Stomach (tissue), 9 donors: ENCODE measurements around the gene RAB2B. TPM values are rescaled to one million over a fixed set of nuclear protein-coding genes. Genes with fewer than 3 reads are reported as not detected.

Experiments used
- DNase-seq, 2 donors: peaks; one replicate each; pipeline versions ENCODE4 v3.0.0 to v3.0.0-alpha.2; 2013 to 2019
- H3K27ac ChIP-seq, 5 donors: fragments of 200-600 bp in 4 of 5; sonication (generic) in 4 of 5; one replicate each; pipeline ENCODE4 v1.5.1; 2013 to 2019; ENCODE audit warnings: mild to moderate bottlenecking in 1 of 5, moderate library complexity in 1 of 5
- H3K27me3 ChIP-seq, 3 donors: fragments of 200-600 bp; sonication (generic); one replicate each; pipeline ENCODE4 v1.5.1; 2017 to 2019; ENCODE audit warnings: mixed run types in 1 of 3
- H3K36me3 ChIP-seq, 4 donors: fragments of 200-600 bp; sonication (generic); 1 replicate in 3 of 4; 2 replicates in 1 of 4; pipeline ENCODE4 v1.5.1; 2016 to 2019
- H3K4me1 ChIP-seq, 4 donors: fragments of 200-600 bp; sonication (generic); one replicate each; pipeline ENCODE4 v1.5.1; 2016 to 2019
- H3K4me3 ChIP-seq, 4 donors: fragments of 200-600 bp; sonication (generic) in 3 of 4; one replicate each; pipeline ENCODE4 v1.5.1; 2016 to 2019; ENCODE audit warnings: mild to moderate bottlenecking in 1 of 4
- H3K9me3 ChIP-seq, 4 donors: fragments of 200-600 bp; sonication (generic); one replicate each; pipeline ENCODE4 v1.5.1; 2016 to 2019
- CTCF ChIP-seq, 7 experiments: fragments of 450-650 bp in 4 of 7; fragments of 200-600 bp in 3 of 7; sonication (generic) in 3 of 7; IDR thresholded peaks; one replicate each; pipeline ENCODE4 v1.5.1; 2016 to 2019; ENCODE audit warnings: antibody characterized with exemption in 7 of 7, control low read depth in 2 of 7, mild to moderate bottlenecking in 1 of 7
- EP300 ChIP-seq: sonication (generic); formaldehyde crosslinking; IDR thresholded peaks from one replicate; pipeline ENCODE4 v1.6.1; 2017; ENCODE audit warnings: antibody characterized with exemption
- POLR2A ChIP-seq, 4 donors: fragments of 450-650 bp; IDR thresholded peaks; one replicate each; pipeline ENCODE4 v1.6.1; 2016; ENCODE audit warnings: antibody characterized with exemption in 4 of 4, control low read depth in 2 of 4, mild to moderate bottlenecking in 1 of 4, moderate library complexity in 1 of 4
- POLR2AphosphoS5 ChIP-seq, 3 donors: sonication (generic); formaldehyde crosslinking; IDR thresholded peaks; one replicate each; pipeline ENCODE4 v1.6.1; 2016; ENCODE audit warnings: antibody characterized with exemption in 3 of 3
- WGBS, 5 donors: extraction: QIAGEN DNeasy Blood & Tissue Kit in 3 of 5; methylation state at CpG; one replicate each; pipeline versions ENCODE4 v1.1.5 to v1.1.7; 2013 to 2018; 5-methylcytosine and 5-hydroxymethylcytosine counted together
- intact Hi-C: fragments of 100-400 bp; cut with DNase I; formaldehyde crosslinking; loops from one replicate; pipeline ENCODE4 v1.15.1; 2023; ENCODE audit warnings: low total_unique reads
- polyA plus RNA-seq, 3 donors: library from polyadenylated mRNA; stranded (reverse); fragments of 200-250 nt; gene quantifications; one replicate each; pipeline ENCODE4 v1.2.3, GENCODE V29; 2013
- small RNA-seq, 4 donors: library from RNA; depleted of rRNA; stranded (forward); fragments of <200 nt; gene quantifications; one replicate each; pipeline ENCODE3, GENCODE V24; 2016
- total RNA-seq, 5 donors: library from RNA; depleted of rRNA; stranded (reverse); fragments of >200 nt; gene quantifications; one replicate each; pipeline versions ENCODE4 v1.1.0 to v1.2.3, GENCODE V29; 2014 to 2016
- donor health status: healthy with polysubstance abuse.
- donor health status: Bipolar disorder and iron deficiency.
- donor health status: healthy.

RAB2B gene
- total and polyA plus RNA-seq, 8 donors, result 6.1 to 38.6 (median 15.2) TPM

GRCh38 chr14:21426692-21427091 is 50.1 kb downstream of the RAB2B start:
- Histone ChIP-seq H3K36me3 (peaks cover 73 to 100% (median 99%) of the 10 kb centered on the region in 4 donors), H3K27me3 (no peaks in the 10 kb centered on the region), H3K27ac (no peak overlapping the region), H3K9me3 (no peaks in the 10 kb centered on the region), H3K4me1 (peaks cover 0 to 9% (median 3%) of the 10 kb centered on the region in 4 donors), H3K4me3 (no peak overlapping the region)
- TF ChIP-seq EP300 (no peak), POLR2AphosphoS5 (IDR thresholded peaks at IDR 0.05) (no peak), CTCF (IDR thresholded peaks at IDR 0.05) (no peak), POLR2A (IDR thresholded peaks at IDR 0.05) (no peak)
- no peak for DNase-seq
- WGBS, 5 donors, result 89 to 100% (median 95%) methylated on average over 1 of the region's 1 CpG
- intact Hi-C loops, result no loop called here

DNA sequence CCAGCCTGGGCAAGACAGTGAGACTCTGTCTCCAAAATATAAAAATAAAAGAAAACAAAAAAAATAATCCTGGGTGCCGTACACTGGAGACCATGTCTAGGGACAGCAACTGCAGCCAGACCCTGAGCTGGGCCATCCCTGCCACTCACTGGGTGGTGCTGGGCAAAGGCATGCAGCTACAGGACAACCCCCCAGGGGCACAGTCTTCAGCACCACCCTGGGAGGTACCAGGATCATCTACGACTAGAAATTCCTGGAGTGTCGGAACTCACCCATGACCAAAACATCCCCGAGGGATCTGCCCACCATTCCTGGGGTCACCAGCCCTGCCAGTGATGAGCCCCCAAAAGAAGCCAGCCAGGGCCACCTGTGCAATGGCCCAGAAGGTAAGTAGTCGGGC is 57.2 kb downstream of the RAB2B start:
- H3K36me3 ChIP-seq, result peaks cover 59 to 100% (median 97%) of the 10 kb centered on the region in 4 donors
- no peaks in the 10 kb centered on the region for H3K9me3 ChIP-seq
- WGBS, 5 donors, result 86 to 95% (median 91%) methylated on average over 4 to 5 of the region's 5 CpGs
- intact Hi-C loops, result no loop called here
- no peak overlapping the region for H3K27ac ChIP-seq
- no peak for DNase-seq
- no peak for TF ChIP-seq POLR2AphosphoS5 (IDR thresholded peaks at IDR 0.05)
- no peak for TF ChIP-seq EP300
- TF ChIP-seq POLR2A (IDR thresholded peaks at IDR 0.05), result no peak
- no peak for TF ChIP-seq CTCF (IDR thresholded peaks at IDR 0.05)
- no peaks in the 10 kb centered on the region for H3K4me1 ChIP-seq
- no peak overlapping the region for H3K4me3 ChIP-seq
- no peaks in the 10 kb centered on the region for H3K27me3 ChIP-seq

DNA sequence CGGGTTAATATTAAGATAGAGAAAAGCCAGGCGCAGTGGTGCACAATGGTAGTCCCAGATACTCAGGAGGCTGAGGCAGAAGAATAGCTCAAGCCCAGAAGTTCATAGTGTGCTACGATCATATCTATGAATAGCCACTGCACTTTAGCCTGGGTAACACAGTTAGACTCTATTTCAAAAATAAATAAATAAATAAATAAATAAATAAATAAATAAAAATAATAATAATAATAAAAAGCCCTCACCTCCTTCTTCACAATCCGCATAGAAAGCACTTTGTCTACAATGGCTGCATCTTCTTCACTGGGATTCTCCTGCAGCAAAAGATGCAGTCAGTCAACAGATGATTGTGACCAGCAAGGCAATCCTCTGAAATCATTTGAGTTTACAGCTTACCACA is 61.4 kb downstream of the RAB2B start:
- Histone ChIP-seq H3K4me1 (no peaks in the 10 kb centered on the region), H3K27me3 (no peaks in the 10 kb centered on the region), H3K9me3 (no peaks in the 10 kb centered on the region), H3K27ac (no peak overlapping the region), H3K4me3 (no peak overlapping the region), H3K36me3 (peaks cover 73 to 100% (median 97%) of the 10 kb centered on the region in 4 donors)
- TF ChIP-seq CTCF (IDR thresholded peaks at IDR 0.05) (no peak), EP300 (no peak), POLR2AphosphoS5 (IDR thresholded peaks at IDR 0.05) (no peak), POLR2A (IDR thresholded peaks at IDR 0.05) (no peak)
- no peak for DNase-seq
- intact Hi-C loops, result no loop called here
- 94 to 96% (median 95%) methylated on average over 4 of the region's 4 CpGs for WGBS, 5 donors

GRCh38 chr14:21414137-21414631 is 62.6 kb downstream of the RAB2B start:
- Histone ChIP-seq H3K27ac (no peak overlapping the region), H3K4me3 (no peak overlapping the region), H3K36me3 (peaks cover 71 to 100% (median 97%) of the 10 kb centered on the region in 4 donors), H3K4me1 (no peaks in the 10 kb centered on the region), H3K9me3 (no peaks in the 10 kb centered on the region), H3K27me3 (no peaks in the 10 kb centered on the region)
- TF ChIP-seq EP300 (no peak), POLR2A (IDR thresholded peaks at IDR 0.05) (no peak), CTCF (IDR thresholded peaks at IDR 0.05) (no peak), POLR2AphosphoS5 (IDR thresholded peaks at IDR 0.05) (no peak)
- DNase-seq, result no peak
- WGBS, 5 donors, result 89 to 100% (median 93%) methylated on average over 1 of the region's 1 CpG
- intact Hi-C loops, result no loop called here

Small RNAs within 50 kb of the gene (small RNA-seq; reads per million reads assigned to genes)
- gene RN7SL650P, result 0 reads per million in 4 donors

Other genes starting within 250 kb of the RAB2B start
- 100 to 1,000 TPM; 110 to 503 (median 282) TPM for gene HNRNPC, start 207.5 kb downstream of the RAB2B start, total RNA-seq
- 100 to 1,000 TPM; 396 to 516 (median 409) TPM for gene HNRNPC, start 207.5 kb downstream of the RAB2B start, polyA plus RNA-seq
- under 1 TPM in 2 of 5 donors, not detected in 3; 0.29 to 0.58 TPM for gene RPGRIP1, start 196.9 kb downstream of the RAB2B start, total RNA-seq
- gene RPGRIP1, start 196.9 kb downstream of the RAB2B start, polyA plus RNA-seq, result under 1 TPM in 2 of 3 donors, not detected in 1; 0.19 to 0.28 TPM
- gene SUPT16H, start 92.9 kb downstream of the RAB2B start, total RNA-seq, result 10 to 100 TPM; 14.2 to 76.2 (median 27.4) TPM
- gene SUPT16H, start 92.9 kb downstream of the RAB2B start, polyA plus RNA-seq, result 10 to 100 TPM; 34.1 to 39.7 (median 35.1) TPM
- gene CHD8, start 20.8 kb downstream of the RAB2B start, total RNA-seq, result 100 to 1,000 TPM in 1 of 5 donors, 10 to 100 TPM in 4; 28.0 to 117 (median 62.8) TPM
- 10 to 100 TPM; 13.6 to 25.7 (median 16.0) TPM for gene CHD8, start 20.8 kb downstream of the RAB2B start, polyA plus RNA-seq
- gene TOX4, start 236 bp upstream of the RAB2B start, total RNA-seq, result 100 to 1,000 TPM in 1 of 5 donors, 10 to 100 TPM in 3, 1 to 10 TPM in 1; 8.4 to 102 (median 55.4) TPM
- gene TOX4, start 236 bp upstream of the RAB2B start, polyA plus RNA-seq, result 10 to 100 TPM; 17.5 to 29.9 (median 18.7) TPM
- 10 to 100 TPM; 18.7 to 84.3 (median 63.8) TPM for gene METTL3, start 34.4 kb upstream of the RAB2B start, total RNA-seq
- gene METTL3, start 34.4 kb upstream of the RAB2B start, polyA plus RNA-seq, result 10 to 100 TPM in 2 of 3 donors, 1 to 10 TPM in 1; 8.6 to 44.6 (median 20.7) TPM
- gene SALL2, start 49.4 kb upstream of the RAB2B start, total RNA-seq, result 10 to 100 TPM in 1 of 5 donors, 1 to 10 TPM in 2, not detected in 2; 3.3 to 15.2 (median 6.5) TPM
- gene SALL2, start 49.4 kb upstream of the RAB2B start, polyA plus RNA-seq, result 1 to 10 TPM; 2.5 to 3.1 (median 2.7) TPM
- not detected for gene OR10G3, start 103.1 kb upstream of the RAB2B start, total RNA-seq
- gene OR10G3, start 103.1 kb upstream of the RAB2B start, polyA plus RNA-seq, result not detected
- not detected for gene OR10G2, start 158.0 kb upstream of the RAB2B start, total RNA-seq
- gene OR10G2, start 158.0 kb upstream of the RAB2B start, polyA plus RNA-seq, result not detected
- gene OR4E2, start 176.9 kb upstream of the RAB2B start, total RNA-seq, result not detected
- not detected for gene OR4E2, start 176.9 kb upstream of the RAB2B start, polyA plus RNA-seq
- gene OR4E1, start 196.9 kb upstream of the RAB2B start, total RNA-seq, result not detected
- not detected for gene OR4E1, start 196.9 kb upstream of the RAB2B start, polyA plus RNA-seq